Stimulated activated effector memory CD8-positive, alpha-beta T cell treated with anti-CD3 and anti-CD28 coated beads, Interleukin-12 subunit alpha, Interleukin-12 subunit beta, amount 100 ng/mL, for 72 hours (primary cell): ENCODE data around the gene SLC22A14.

ENCODE experiments used
- ATAC-seq: fragments of 150-1000 bp; cut with Tn5 transposase; 2 replicates; pipeline ENCODE4 v1.10.0; 2021
- DNase-seq, 2 donors: peaks; one replicate each; pipeline ENCODE4 v3.0.0; 2021 to 2022; ENCODE audit warnings: low spot score in 2 of 2
- H3K27ac Mint-ChIP-seq: one replicate; pipeline ENCODE4 v1.8.0; 2022; ENCODE audit warnings: mild to moderate bottlenecking, mixed read lengths
- H3K36me3 Mint-ChIP-seq: one replicate; pipeline ENCODE4 v1.8.0; 2022; ENCODE audit warnings: mild to moderate bottlenecking, mixed read lengths
- H3K4me1 Mint-ChIP-seq: one replicate; pipeline ENCODE4 v1.8.0; 2022; ENCODE audit warnings: mixed read lengths
- H3K4me3 Mint-ChIP-seq: one replicate; pipeline ENCODE4 v1.8.0; 2022; ENCODE audit warnings: mild to moderate bottlenecking, mixed read lengths
- H3K9me3 Mint-ChIP-seq: one replicate; pipeline ENCODE4 v1.8.0; 2022; ENCODE audit warnings: mixed read lengths

Gene SLC22A14

GRCh38 chr3:38365469-38366062 lies 83.5 kb downstream of the SLC22A14 start:
- H3K4me1 Mint-ChIP-seq, result peaks cover 12% of the 10 kb centered on the region
- H3K9me3 Mint-ChIP-seq, result no peaks in the 10 kb centered on the region
- DNase-seq (no peak), ATAC-seq (no peak)
- no peak overlapping the region for H3K4me3 Mint-ChIP-seq
- H3K36me3 Mint-ChIP-seq, result peaks cover 12% of the 10 kb centered on the region
- no peak overlapping the region for H3K27ac Mint-ChIP-seq

- Mint-ChIP-seq H3K4me3 (no peak overlapping the region), H3K9me3 (no peaks in the 10 kb centered on the region), H3K4me1 (peaks cover 12% of the 10 kb centered on the region), H3K36me3 (peaks cover 14% of the 10 kb centered on the region), H3K27ac (no peak overlapping the region)
- no peak for ATAC-seq
- DNase-seq, result no peak
Measured at GRCh38 chr3:38366082-38366481, 84.0 kb downstream of the SLC22A14 start.

- H3K36me3 Mint-ChIP-seq, result peaks cover 14% of the 10 kb centered on the region
- no peak overlapping the region for H3K4me3 Mint-ChIP-seq
- ATAC-seq (no peak), DNase-seq (no peak)
- no peaks in the 10 kb centered on the region for H3K9me3 Mint-ChIP-seq
- no peak overlapping the region for H3K27ac Mint-ChIP-seq
- H3K4me1 Mint-ChIP-seq, result peaks cover 14% of the 10 kb centered on the region
Measured at GRCh38 chr3:38367779-38368178, 85.7 kb downstream of the SLC22A14 start.
